Adrenal gland (tissue), 12 donors: ENCODE results near the gene CHPF. TPM values are rescaled to one million over a fixed set of nuclear protein-coding genes. Genes with fewer than 3 reads are reported as not detected.
A peak's percentile ranks its signal among the peaks of the same experiment; 100 is the strongest.

Experiments
- DNase-seq, 7 donors: peaks; one replicate each; pipeline ENCODE4 v3.0.0-alpha.2; 2019 to 2020
- H3K27ac ChIP-seq, 5 donors: fragments of 200-600 bp; sonication (generic) in 4 of 5; 1 replicate in 3 of 5; 2 replicates in 2 of 5; pipeline versions ENCODE4 v1.5.1 to v1.8.0; 2016 to 2020; ENCODE audit warnings: mild to moderate bottlenecking in 1 of 5
- H3K27me3 ChIP-seq: fragments of 200-600 bp; 2 replicates; pipeline ENCODE4 v1.8.0; 2021
- H3K36me3 ChIP-seq, 2 donors: fragments of 200-600 bp; replicated peaks in 1 of 2; 1 replicate in 1 of 2; 2 replicates in 1 of 2; pipeline versions ENCODE4 v1.5.1 to v1.8.0; 2018 to 2022
- H3K4me1 ChIP-seq, 2 donors: fragments of 200-600 bp; replicated peaks in 1 of 2; 1 replicate in 1 of 2; 2 replicates in 1 of 2; pipeline versions ENCODE4 v1.5.1 to v1.8.0; 2018 to 2021
- H3K4me3 ChIP-seq, 4 donors: fragments of 200-600 bp; sonication (generic) in 3 of 4; one replicate each; pipeline ENCODE4 v1.5.1; 2016 to 2018
- H3K9me3 ChIP-seq, 3 donors: fragments of 200-600 bp; sonication (generic) in 1 of 3; replicated peaks in 1 of 3; 1 replicate in 2 of 3; 2 replicates in 1 of 3; pipeline versions ENCODE4 v1.5.1 to v1.8.0; 2016 to 2021
- CTCF ChIP-seq, 6 experiments: fragments of 450-650 bp in 4 of 6; fragments of 200-600 bp in 2 of 6; sonication (generic) in 1 of 6; IDR thresholded peaks; 1 replicate in 5 of 6; 2 replicates in 1 of 6; pipeline versions ENCODE4 v1.5.1 to v1.8.0; 2016 to 2021; ENCODE audit warnings: antibody characterized with exemption in 6 of 6, mild to moderate bottlenecking in 2 of 6, moderate library complexity in 1 of 6
- POLR2A ChIP-seq, 2 donors: fragments of 450-650 bp; IDR thresholded peaks; one replicate each; pipeline ENCODE4 v1.6.1; 2017; ENCODE audit warnings: antibody characterized with exemption in 2 of 2, mild to moderate bottlenecking in 2 of 2, moderate library complexity in 1 of 2
- WGBS, 4 donors: extraction: QIAGEN DNeasy Blood & Tissue Kit in 2 of 4; methylation state at CpG; one replicate each; pipeline versions ENCODE4 v1.1.5 to v1.1.7; 2013 to 2017; 5-methylcytosine and 5-hydroxymethylcytosine counted together
- intact Hi-C, 2 donors: fragments of 100-400 bp; cut with DNase I; formaldehyde crosslinking; loops; one replicate each; pipeline versions ENCODE4 v1.14.1 to v1.15.0; 2022 to 2023
- polyA plus RNA-seq, 3 donors: library from polyadenylated mRNA; stranded (reverse); fragments of 200-250 nt in 2 of 3; fragments of 350-450 nt in 1 of 3; fragmentation: Illumina TruSeq in 1 of 3; extraction: RNeasy Lipid Tissue Mini Kit (QIAGEN cat#74804) in 1 of 3; gene quantifications; one replicate each; pipeline ENCODE4 v1.2.3, GENCODE V29; 2013 to 2014
- total RNA-seq, 9 donors: library from RNA; depleted of rRNA in 4 of 9; stranded (reverse); fragments of >200 nt in 4 of 9; fragments of 120-200 nt in 1 of 9; fragmentation: NEBNext Ultra II Directional in 1 of 9; extraction: Animal tissue kit (Norgen Biotek cat#: 25700) in 1 of 9; gene quantifications; one replicate each; pipeline versions ENCODE4 v1.1.0 to v1.2.4, GENCODE V29; 2013 to 2023
- donor health status: healthy with polysubstance abuse.
- donor health status: Bipolar disorder and iron deficiency.
- donor health status: DM: yes; HTN: yes; CAD: no.
- donor health status: DM: no; HTN: no; CAD: no.
- donor health status: DM: no; HTN: no; CAD: no.
- donor health status: DM: yes; HTN: yes; CAD: no.

The CHPF gene
- total and polyA plus RNA-seq, 12 donors: 9.1 to 196 (median 61.1) TPM

GRCh38 chr2:219502618-219503017 is 41.0 kb downstream of the CHPF start:
- Histone ChIP-seq H3K27me3 (no peaks in the 10 kb centered on the region), H3K4me1 (peaks cover 6 to 16% of the 10 kb centered on the region in 2 donors), H3K9me3 (no peaks in the 10 kb centered on the region), H3K4me3 (no peak overlapping the region), H3K27ac (no peak overlapping the region), H3K36me3 (peaks cover 0 to 35% of the 10 kb centered on the region in 2 donors)
- intact Hi-C loops: no loop called here
- TF ChIP-seq CTCF (IDR thresholded peaks at IDR 0.05) (no peak), POLR2A (IDR thresholded peaks at IDR 0.05) (no peak)
- DNase-seq: no peak

- no peak for DNase-seq
- Histone ChIP-seq H3K36me3 (peaks cover 0 to 35% of the 10 kb centered on the region in 2 donors), H3K9me3 (no peaks in the 10 kb centered on the region), H3K27ac (no peak overlapping the region), H3K27me3 (no peaks in the 10 kb centered on the region), H3K4me3 (no peak overlapping the region), H3K4me1 (peaks cover 6 to 23% of the 10 kb centered on the region in 2 donors)
- intact Hi-C loops: no loop called here
- 90 to 96% (median 92%) methylated on average over 12 to 14 of the region's 14 CpGs for WGBS, 4 donors
- TF ChIP-seq POLR2A (IDR thresholded peaks at IDR 0.05) (no peak), CTCF (IDR thresholded peaks at IDR 0.05) (no peak)
These were observed 41.8 kb downstream of the CHPF start for GRCh38 chr2:219501849-219502248.

GRCh38 chr2:219500135-219500534 is 43.5 kb downstream of the CHPF start:
- Histone ChIP-seq H3K4me3 (no peak overlapping the region), H3K9me3 (no peaks in the 10 kb centered on the region), H3K4me1 (peaks cover 6 to 30% of the 10 kb centered on the region in 2 donors), H3K27me3 (peaks cover 3% of the 10 kb centered on the region), H3K27ac (no peak overlapping the region), H3K36me3 (peaks cover 0 to 19% of the 10 kb centered on the region in 2 donors)
- 89 to 92% (median 90%) methylated on average over 2 of the region's 2 CpGs for WGBS, 4 donors
- intact Hi-C loops: no loop called here
- no peak for TF ChIP-seq CTCF (IDR thresholded peaks at IDR 0.05)
- TF ChIP-seq POLR2A (IDR thresholded peaks at IDR 0.05): no peak
- no peak for DNase-seq

GRCh38 chr2:219499555-219499954 is 44.1 kb downstream of the CHPF start:
- no peaks in the 10 kb centered on the region for H3K9me3 ChIP-seq
- TF ChIP-seq POLR2A (IDR thresholded peaks at IDR 0.05) (no peak), CTCF (IDR thresholded peaks at IDR 0.05) (no peak)
- H3K27ac ChIP-seq: peak overlapping the region in 1 of 5 donors; percentile 95
- H3K27me3 ChIP-seq: peaks cover 3% of the 10 kb centered on the region
- 53 to 70% (median 67%) methylated on average over 1 of the region's 1 CpG for WGBS, 4 donors
- H3K4me1 ChIP-seq: peaks cover 6 to 30% of the 10 kb centered on the region in 2 donors
- peaks cover 0 to 15% of the 10 kb centered on the region in 2 donors for H3K36me3 ChIP-seq
- intact Hi-C loops: no loop called here
- no peak for DNase-seq
- H3K4me3 ChIP-seq: peak overlapping the region in 1 of 4 donors; percentile 92
